Panc1 (cell line): Measurements from ENCODE around the gene FGF5. TPM values are rescaled to one million over a fixed set of nuclear protein-coding genes. Genes with fewer than 3 reads are reported as not detected.

Experiments
- ATAC-seq: fragments of 200-7000 bp; cut with Tn5 transposase; 2 replicates; pipeline ENCODE4 v1.9.1; 2020; ENCODE audit warnings: mild to moderate bottlenecking, moderate library complexity
- BruUV-seq: library from RNA; stranded (reverse); fragments of 400-500 nt; replicated peaks from 2 replicates; lab custom pipeline; 2021; lab: Mats Ljungman, UMichigan
- CTCF ChIA-PET: fragments of 300-600 bp; sonication (Branson Sonifier 250); formaldehyde crosslinking; loops from one replicate; lab custom pipeline; 2022; ENCODE audit warnings: antibody characterized with exemption; lab: Charles Lee
- POLR2A ChIA-PET: fragments of 300-600 bp; sonication (Branson Sonifier 250); formaldehyde crosslinking; loops from one replicate; lab custom pipeline; 2022; ENCODE audit warnings: antibody characterized with exemption; lab: Charles Lee
- DNase-seq: peaks from one replicate; pipeline ENCODE4 v3.0.0-alpha.2; 2010; ENCODE audit warnings: low read depth, low spot score
- H3K27ac ChIP-seq: 2 replicates; pipeline ENCODE4 v1.5.1; 2011; ENCODE audit warnings: mild to moderate bottlenecking, low read length, inconsistent platforms
- H3K27me3 ChIP-seq: fragments of 200-500 bp; sonication (Bioruptor generic); 2 replicates; pipeline ENCODE4 v1.6.0; 2014; ENCODE audit warnings: low read length, inconsistent platforms; ENCODE audit not compliant: control insufficient read depth, insufficient read depth
- H3K36me3 ChIP-seq: fragments of 200-500 bp; sonication (Bioruptor generic); 2 replicates; pipeline ENCODE4 v1.5.1; 2014; ENCODE audit warnings: inconsistent platforms, mild to moderate bottlenecking, low read length, moderate library complexity; ENCODE audit not compliant: control insufficient read depth, insufficient read depth
- H3K4me1 ChIP-seq: 2 replicates; pipeline ENCODE4 v1.5.1; 2011; ENCODE audit warnings: inconsistent platforms, mild to moderate bottlenecking, low read length, moderate library complexity; ENCODE audit not compliant: control insufficient read depth, insufficient read depth
- H3K4me3 ChIP-seq, 2 experiments: 2 replicates each; pipeline ENCODE4 v1.5.1; 2011 to 2012; ENCODE audit warnings: low read depth in 2 of 2, low read length in 2 of 2, mild to moderate bottlenecking in 2 of 2, inconsistent platforms in 1 of 2, moderate library complexity in 1 of 2
- H3K9me3 ChIP-seq: fragments of 200-500 bp; sonication (Bioruptor generic); 2 replicates; pipeline ENCODE4 v1.5.1; 2014; ENCODE audit warnings: low read depth, mild to moderate bottlenecking, inconsistent platforms, low read length, moderate library complexity; ENCODE audit not compliant: control insufficient read depth, insufficient read depth
- POLR2AphosphoS5 ChIP-seq: IDR thresholded peaks from 2 replicates; pipeline ENCODE4 v1.6.1; 2012; ENCODE audit warnings: mild to moderate bottlenecking, low read depth, low read length, moderate library complexity
- SIN3A ChIP-seq: IDR thresholded peaks from 2 replicates; pipeline ENCODE4 v1.6.1; 2012; ENCODE audit warnings: low read depth, mild to moderate bottlenecking, low read length, moderate library complexity, borderline replicate concordance; ENCODE audit not compliant: insufficient read depth
- TCF7L2 ChIP-seq: IDR thresholded peaks from 2 replicates; pipeline ENCODE4 v1.6.1; 2011; ENCODE audit warnings: mild to moderate bottlenecking, low read depth, low read length, inconsistent platforms
- in situ Hi-C: cut with HindIII; loops from 2 replicates; pipeline ENCODE4 v1.10.0; 2016; ENCODE audit warnings: low sequenced_read_pairs, low pct_unique_long_range_greater_than_20kb
- intact Hi-C: fragments of 100-400 bp; cut with micrococcal nuclease; formaldehyde crosslinking; loops from one replicate; pipeline ENCODE4 v1.10.0; 2022; ENCODE audit not compliant: unreplicated experiment
- total RNA-seq: library from RNA; stranded (reverse); gene quantifications from one replicate; pipeline ENCODE4 v1.2.1, GENCODE V29; 2021; ENCODE audit not compliant: unreplicated experiment
- TF ChIP-seq, protein P1 (sequence below): fragments of 450-650 bp; IDR thresholded peaks from 2 replicates; pipeline ENCODE4 v1.5.1; 2017; ENCODE audit warnings: mild to moderate bottlenecking
- TF ChIP-seq, protein P2 (sequence below), 2 experiments: IDR thresholded peaks; 2 replicates each; pipeline ENCODE4 v1.6.1; 2011 to 2012; ENCODE audit warnings: low read depth in 2 of 2, control low read depth in 1 of 2, low read length in 1 of 2, mild to moderate bottlenecking in 1 of 2, moderate library complexity in 1 of 2; ENCODE audit not compliant: insufficient read depth in 1 of 2

FGF5 gene
- total RNA-seq, 1 experiment from 2014 or later = 1.3 TPM

DNA sequence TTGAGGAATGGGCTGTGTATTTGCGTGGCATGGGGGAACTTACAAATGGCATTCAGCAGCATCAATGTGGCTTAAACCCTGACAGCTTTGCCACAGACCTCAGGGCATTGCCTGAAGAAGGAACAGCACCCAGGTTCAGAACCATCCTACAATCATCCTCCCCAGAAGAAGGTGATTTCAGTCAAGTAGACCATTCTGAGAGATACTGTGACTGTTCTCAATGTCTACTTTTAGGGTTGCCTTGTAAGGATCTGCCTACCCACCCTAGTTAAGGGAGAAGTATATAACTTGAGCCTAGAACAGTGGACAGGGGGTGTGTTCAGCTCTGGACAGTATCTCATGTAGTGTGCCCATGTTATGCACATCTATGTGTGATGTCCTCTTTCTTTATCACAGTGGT, 1.6 kb upstream of the FGF5 start:
- in situ Hi-C loops = no loop called here
- Histone ChIP-seq H3K4me3 (no peak overlapping the region), H3K27me3 (peaks cover 10% of the 10 kb centered on the region), H3K9me3 (no peaks in the 10 kb centered on the region), H3K27ac (no peak overlapping the region), H3K4me1 (no peaks in the 10 kb centered on the region), H3K36me3 (no peaks in the 10 kb centered on the region)
- TF ChIP-seq, protein P1, sequence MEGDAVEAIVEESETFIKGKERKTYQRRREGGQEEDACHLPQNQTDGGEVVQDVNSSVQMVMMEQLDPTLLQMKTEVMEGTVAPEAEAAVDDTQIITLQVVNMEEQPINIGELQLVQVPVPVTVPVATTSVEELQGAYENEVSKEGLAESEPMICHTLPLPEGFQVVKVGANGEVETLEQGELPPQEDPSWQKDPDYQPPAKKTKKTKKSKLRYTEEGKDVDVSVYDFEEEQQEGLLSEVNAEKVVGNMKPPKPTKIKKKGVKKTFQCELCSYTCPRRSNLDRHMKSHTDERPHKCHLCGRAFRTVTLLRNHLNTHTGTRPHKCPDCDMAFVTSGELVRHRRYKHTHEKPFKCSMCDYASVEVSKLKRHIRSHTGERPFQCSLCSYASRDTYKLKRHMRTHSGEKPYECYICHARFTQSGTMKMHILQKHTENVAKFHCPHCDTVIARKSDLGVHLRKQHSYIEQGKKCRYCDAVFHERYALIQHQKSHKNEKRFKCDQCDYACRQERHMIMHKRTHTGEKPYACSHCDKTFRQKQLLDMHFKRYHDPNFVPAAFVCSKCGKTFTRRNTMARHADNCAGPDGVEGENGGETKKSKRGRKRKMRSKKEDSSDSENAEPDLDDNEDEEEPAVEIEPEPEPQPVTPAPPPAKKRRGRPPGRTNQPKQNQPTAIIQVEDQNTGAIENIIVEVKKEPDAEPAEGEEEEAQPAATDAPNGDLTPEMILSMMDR = no peak
- no peak for TF ChIP-seq TCF7L2
- TF ChIP-seq SIN3A = no peak
- no peak for TF ChIP-seq POLR2AphosphoS5
- TF ChIP-seq, protein P2, sequence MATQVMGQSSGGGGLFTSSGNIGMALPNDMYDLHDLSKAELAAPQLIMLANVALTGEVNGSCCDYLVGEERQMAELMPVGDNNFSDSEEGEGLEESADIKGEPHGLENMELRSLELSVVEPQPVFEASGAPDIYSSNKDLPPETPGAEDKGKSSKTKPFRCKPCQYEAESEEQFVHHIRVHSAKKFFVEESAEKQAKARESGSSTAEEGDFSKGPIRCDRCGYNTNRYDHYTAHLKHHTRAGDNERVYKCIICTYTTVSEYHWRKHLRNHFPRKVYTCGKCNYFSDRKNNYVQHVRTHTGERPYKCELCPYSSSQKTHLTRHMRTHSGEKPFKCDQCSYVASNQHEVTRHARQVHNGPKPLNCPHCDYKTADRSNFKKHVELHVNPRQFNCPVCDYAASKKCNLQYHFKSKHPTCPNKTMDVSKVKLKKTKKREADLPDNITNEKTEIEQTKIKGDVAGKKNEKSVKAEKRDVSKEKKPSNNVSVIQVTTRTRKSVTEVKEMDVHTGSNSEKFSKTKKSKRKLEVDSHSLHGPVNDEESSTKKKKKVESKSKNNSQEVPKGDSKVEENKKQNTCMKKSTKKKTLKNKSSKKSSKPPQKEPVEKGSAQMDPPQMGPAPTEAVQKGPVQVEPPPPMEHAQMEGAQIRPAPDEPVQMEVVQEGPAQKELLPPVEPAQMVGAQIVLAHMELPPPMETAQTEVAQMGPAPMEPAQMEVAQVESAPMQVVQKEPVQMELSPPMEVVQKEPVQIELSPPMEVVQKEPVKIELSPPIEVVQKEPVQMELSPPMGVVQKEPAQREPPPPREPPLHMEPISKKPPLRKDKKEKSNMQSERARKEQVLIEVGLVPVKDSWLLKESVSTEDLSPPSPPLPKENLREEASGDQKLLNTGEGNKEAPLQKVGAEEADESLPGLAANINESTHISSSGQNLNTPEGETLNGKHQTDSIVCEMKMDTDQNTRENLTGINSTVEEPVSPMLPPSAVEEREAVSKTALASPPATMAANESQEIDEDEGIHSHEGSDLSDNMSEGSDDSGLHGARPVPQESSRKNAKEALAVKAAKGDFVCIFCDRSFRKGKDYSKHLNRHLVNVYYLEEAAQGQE (IDR thresholded peaks at IDR 0.05; ENCODE audit: insufficient read depth in 1 of 2, low read depth in 2 of 2, low read length in 1 of 2) = no peak
- no peak for ATAC-seq
- DNase-seq = no peak
- CTCF ChIA-PET = no interaction called here
- POLR2A ChIA-PET = no interaction called here
- BruUV-seq = no TSS peak
- intact Hi-C loops = no loop called here

DNA sequence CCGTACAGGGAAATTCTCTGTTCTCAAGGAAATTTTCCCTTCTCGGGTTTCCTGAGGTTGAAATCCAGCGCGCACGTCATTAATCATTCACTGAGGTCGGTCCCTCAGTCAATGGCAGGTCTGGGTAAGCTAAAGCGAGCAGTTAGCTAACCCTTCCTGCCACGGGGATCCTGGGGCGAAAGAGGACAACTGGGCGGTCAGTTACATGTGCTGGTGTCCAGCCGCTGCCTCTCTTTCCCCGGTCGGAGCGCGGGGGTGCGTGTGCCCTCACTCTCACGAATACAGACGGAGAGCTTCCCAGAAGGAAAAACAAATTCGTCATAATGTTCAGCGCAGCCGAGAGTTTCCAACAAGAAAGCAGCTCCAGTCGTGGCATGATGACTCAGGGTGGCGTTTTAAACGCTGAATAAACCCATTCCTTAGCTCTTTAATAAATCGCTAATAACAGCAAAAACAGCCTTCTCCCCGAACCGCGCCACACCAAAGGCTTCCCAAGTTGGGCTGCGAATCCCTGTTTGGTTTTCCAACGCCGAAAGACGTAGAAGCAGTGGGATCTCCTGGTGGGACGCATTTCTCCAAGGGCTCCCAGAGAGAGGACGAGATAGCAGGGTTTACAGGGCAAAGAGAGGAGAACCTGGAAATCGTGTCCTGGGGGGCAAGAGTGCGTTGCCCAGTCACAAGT, 752 bp upstream of the FGF5 start:
- H3K27me3 ChIP-seq = peaks cover 10% of the 10 kb centered on the region
- H3K4me3 ChIP-seq = peak overlapping the region; percentile 53 to 80
- in situ Hi-C loops = no loop called here
- DNase-seq (no peak), ATAC-seq (peak; percentile 22; the same call in 1 of the 2 replicates)
- TF ChIP-seq TCF7L2 (no peak), POLR2AphosphoS5 (no peak), SIN3A (no peak)
- TF ChIP-seq, protein P1 = no peak
- TF ChIP-seq, protein P2 (IDR thresholded peaks at IDR 0.05; ENCODE audit: insufficient read depth in 1 of 2, low read depth in 2 of 2, low read length in 1 of 2) = no peak
- ChIA-PET POLR2A (no interaction called here), CTCF (no interaction called here)
- no peaks in the 10 kb centered on the region for H3K4me1 ChIP-seq
- intact Hi-C loops = no loop called here
- H3K27ac ChIP-seq = no peak overlapping the region
- H3K9me3 ChIP-seq = no peaks in the 10 kb centered on the region
- BruUV-seq = no TSS peak
- no peaks in the 10 kb centered on the region for H3K36me3 ChIP-seq
